Uterus (tissue), 4 donors: ENCODE results near the gene KRTAP10-3. TPM values are rescaled to one million over a fixed set of nuclear protein-coding genes. Genes with fewer than 3 reads are reported as not detected.

Experiments used
- DNase-seq, 2 donors: peaks; one replicate each; pipeline ENCODE4 v3.0.0-alpha.2; 2019 to 2020
- H3K27ac ChIP-seq, 2 donors: fragments of 200-600 bp; sonication (generic); 1 replicate in 1 of 2; 2 replicates in 1 of 2; pipeline ENCODE4 v1.5.1; 2016 to 2018
- H3K27me3 ChIP-seq, 2 donors: fragments of 200-600 bp; sonication (generic); one replicate each; pipeline ENCODE4 v1.5.1; 2018 to 2019; ENCODE audit warnings: control low read depth in 1 of 2
- H3K36me3 ChIP-seq, 2 donors: fragments of 200-600 bp; sonication (generic); one replicate each; pipeline ENCODE4 v1.5.1; 2019; ENCODE audit warnings: control low read depth in 1 of 2
- H3K4me1 ChIP-seq, 2 donors: fragments of 200-600 bp; sonication (generic); one replicate each; pipeline ENCODE4 v1.5.1; 2018 to 2019; ENCODE audit warnings: control low read depth in 1 of 2
- H3K4me3 ChIP-seq, 2 donors: fragments of 200-600 bp; sonication (generic); 1 replicate in 1 of 2; 2 replicates in 1 of 2; pipeline ENCODE4 v1.5.1; 2018 to 2019; ENCODE audit warnings: mild to moderate bottlenecking in 1 of 2
- H3K9me3 ChIP-seq, 2 donors: fragments of 200-600 bp; sonication (generic); one replicate each; pipeline ENCODE4 v1.5.1; 2019; ENCODE audit warnings: control low read depth in 1 of 2
- CTCF ChIP-seq, 4 experiments: fragments of 200-600 bp in 2 of 4; fragments of 450-650 bp in 2 of 4; sonication (generic) in 2 of 4; IDR thresholded peaks; one replicate each; pipeline ENCODE4 v1.5.1; 2016 to 2019; ENCODE audit warnings: antibody characterized with exemption in 4 of 4, mild to moderate bottlenecking in 2 of 4, moderate library complexity in 1 of 4
- POLR2A ChIP-seq, 2 donors: fragments of 450-650 bp; IDR thresholded peaks; one replicate each; pipeline ENCODE4 v1.6.1; 2016; ENCODE audit warnings: antibody characterized with exemption in 2 of 2, mild to moderate bottlenecking in 1 of 2, moderate library complexity in 1 of 2
- intact Hi-C: fragments of 100-400 bp; cut with DNase I; formaldehyde crosslinking; loops from one replicate; pipeline ENCODE4 v1.15.1; 2023; ENCODE audit warnings: low total_unique reads
- total RNA-seq, 4 donors: library from RNA; depleted of rRNA in 3 of 4; stranded (reverse); fragments of >200 nt in 3 of 4; gene quantifications; one replicate each; pipeline versions ENCODE4 v1.1.0 to v1.2.4, GENCODE V29; 2014 to 2023
- donor health status: DM: yes; HTN: yes; CAD: no.

The KRTAP10-3 gene
- total RNA-seq, 4 donors from 2014 or later = not detected

GRCh38 chr21:44533121-44533890, 25.3 kb downstream of the KRTAP10-3 start:
- no peak for TF ChIP-seq CTCF (IDR thresholded peaks at IDR 0.05)
- TF ChIP-seq POLR2A (IDR thresholded peaks at IDR 0.05) = no peak

DNA sequence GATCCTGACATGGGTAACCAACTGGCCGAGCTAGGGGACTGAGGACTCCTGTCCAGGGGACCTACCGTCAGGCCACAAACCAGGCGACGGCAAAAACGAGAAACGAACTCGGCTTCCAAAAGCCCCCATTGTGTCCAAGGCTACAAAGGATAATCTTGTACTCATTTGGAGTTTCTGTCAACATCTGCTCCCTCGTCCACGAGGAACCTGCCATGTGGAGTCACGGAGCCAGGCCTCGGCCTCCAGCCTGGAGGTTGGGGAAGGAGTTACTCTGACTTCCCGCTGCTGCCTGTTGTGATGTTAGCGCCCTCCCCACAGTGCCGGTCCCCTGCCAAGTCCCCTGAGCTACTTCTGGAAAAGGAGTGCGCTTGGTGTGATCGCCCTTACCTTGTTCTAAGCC, 25.9 kb downstream of the KRTAP10-3 start:
- H3K4me3 ChIP-seq = no peak overlapping the region
- H3K4me1 ChIP-seq = no peaks in the 10 kb centered on the region
- no peaks in the 10 kb centered on the region for H3K9me3 ChIP-seq
- DNase-seq = no peak
- no peak overlapping the region for H3K27ac ChIP-seq
- H3K27me3 ChIP-seq = no peaks in the 10 kb centered on the region
- TF ChIP-seq POLR2A (IDR thresholded peaks at IDR 0.05) (no peak), CTCF (IDR thresholded peaks at IDR 0.05) (no peak)
- intact Hi-C loops = no loop called here
- H3K36me3 ChIP-seq = no peaks in the 10 kb centered on the region

More at GRCh38 chr21:44533121-44533890, 25.3 kb downstream of the KRTAP10-3 start:
- H3K27ac ChIP-seq = no peak overlapping the region
- H3K4me1 ChIP-seq = no peaks in the 10 kb centered on the region
- no peaks in the 10 kb centered on the region for H3K9me3 ChIP-seq
- peak; percentile 4 to 11 for DNase-seq
- intact Hi-C loops = no loop called here
- H3K36me3 ChIP-seq = no peaks in the 10 kb centered on the region
- no peaks in the 10 kb centered on the region for H3K27me3 ChIP-seq
- no peak overlapping the region for H3K4me3 ChIP-seq

DNA sequence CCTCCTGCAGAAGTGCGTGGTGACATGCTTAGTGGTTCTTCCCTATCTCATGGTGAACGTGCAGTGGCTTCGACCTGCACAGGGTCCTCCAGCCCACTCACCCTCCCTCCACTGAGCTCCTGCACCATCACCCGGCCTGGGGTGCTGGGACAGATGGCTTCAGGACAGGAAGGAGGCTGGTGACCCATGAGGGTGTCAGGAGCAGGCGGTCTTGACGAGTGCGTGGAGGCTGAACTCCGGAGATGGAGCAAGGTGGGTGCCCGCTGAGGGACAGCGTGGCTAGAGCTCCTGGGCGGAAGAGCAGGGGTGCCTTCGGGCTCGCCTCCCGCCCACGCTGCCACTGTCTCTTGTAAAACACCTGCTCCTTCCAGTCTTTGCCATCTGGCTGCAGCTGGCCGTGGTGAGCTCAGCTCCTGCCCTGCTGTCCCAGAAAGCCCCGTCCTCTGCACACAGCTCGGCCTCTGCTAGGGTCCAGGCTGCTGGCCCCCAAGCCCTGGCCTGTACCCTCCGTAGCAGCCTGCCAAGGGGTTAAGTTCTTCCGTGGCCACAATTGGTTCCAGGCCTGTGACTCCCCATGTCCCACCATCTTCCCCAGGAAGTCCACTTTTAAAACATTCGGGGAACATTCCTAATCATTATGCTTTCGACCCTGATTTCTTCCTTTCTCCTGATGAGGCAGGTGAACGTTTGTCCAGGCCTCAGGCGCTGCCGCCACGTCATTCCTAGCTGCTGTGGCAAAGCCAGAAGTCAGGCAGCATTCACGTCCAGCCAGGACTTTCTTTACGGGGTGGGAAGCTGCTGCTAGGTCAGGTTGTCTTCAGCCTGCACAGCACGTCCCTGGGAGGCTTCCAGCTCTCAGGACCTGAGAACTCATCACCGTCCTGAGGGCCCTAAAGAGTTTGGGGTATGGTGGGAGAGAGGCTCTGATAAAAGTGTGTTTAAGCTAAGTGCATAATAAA, 26.7 kb downstream of the KRTAP10-3 start:
- intact Hi-C loops = no loop called here
- Histone ChIP-seq H3K36me3 (no peaks in the 10 kb centered on the region), H3K27me3 (no peaks in the 10 kb centered on the region)

DNA sequence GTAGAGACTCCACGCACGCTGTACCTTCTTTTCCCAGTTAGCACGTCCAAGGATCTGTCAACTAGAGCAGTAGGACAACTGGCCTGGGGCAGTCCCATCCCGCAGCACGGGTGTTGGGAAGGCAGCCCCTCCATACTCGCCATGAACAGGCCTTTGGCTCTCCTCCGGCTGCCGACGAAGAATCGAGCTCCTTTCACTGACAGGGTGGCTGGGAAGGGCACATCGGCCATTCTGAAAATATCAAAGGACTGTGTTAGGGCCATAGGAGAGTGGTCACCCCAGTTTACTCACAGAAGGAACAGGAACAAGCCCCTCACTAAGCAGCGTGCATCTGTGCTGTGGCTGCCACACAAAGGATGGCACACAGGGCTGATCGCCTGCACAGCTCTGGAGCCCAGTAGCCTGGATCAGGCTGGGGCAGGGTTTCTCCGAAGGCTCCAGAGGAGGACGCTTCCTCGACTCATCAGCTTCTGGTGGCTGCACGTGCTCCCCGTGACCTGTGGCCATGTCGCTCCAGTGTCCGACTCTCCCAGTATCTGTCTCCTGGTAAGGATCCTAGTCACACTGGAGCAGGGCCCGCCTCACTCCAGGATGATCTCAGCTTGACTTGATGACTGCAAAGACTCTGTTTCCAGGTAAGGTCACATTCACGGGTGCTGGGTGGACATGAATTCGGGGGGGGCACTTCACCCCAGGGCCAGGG, 27.5 kb downstream of the KRTAP10-3 start:
- no peak overlapping the region for H3K27ac ChIP-seq
- H3K4me1 ChIP-seq = no peaks in the 10 kb centered on the region
- no peaks in the 10 kb centered on the region for H3K9me3 ChIP-seq
- no peaks in the 10 kb centered on the region for H3K36me3 ChIP-seq
- H3K4me3 ChIP-seq = no peak overlapping the region
- intact Hi-C loops = no loop called here
- TF ChIP-seq CTCF (IDR thresholded peaks at IDR 0.05) (no peak), POLR2A (IDR thresholded peaks at IDR 0.05) (no peak)
- H3K27me3 ChIP-seq = no peaks in the 10 kb centered on the region
- no peak for DNase-seq

More for the DNA sequence above, 26.7 kb downstream of the KRTAP10-3 start:
- DNase-seq = peak in 1 of 2 donors; percentile 9
- Histone ChIP-seq H3K4me1 (no peaks in the 10 kb centered on the region), H3K27ac (no peak overlapping the region), H3K9me3 (no peaks in the 10 kb centered on the region), H3K4me3 (no peak overlapping the region)
- TF ChIP-seq POLR2A (IDR thresholded peaks at IDR 0.05) (no peak), CTCF (IDR thresholded peaks at IDR 0.05) (no peak)
